EH (cell line): Measurements from ENCODE around the gene PLEK2.

Source experiments
- DNase-seq: peaks from one replicate; pipeline ENCODE4 v3.0.0-alpha.2; 2015; ENCODE audit warnings: low read depth

The PLEK2 gene

DNA sequence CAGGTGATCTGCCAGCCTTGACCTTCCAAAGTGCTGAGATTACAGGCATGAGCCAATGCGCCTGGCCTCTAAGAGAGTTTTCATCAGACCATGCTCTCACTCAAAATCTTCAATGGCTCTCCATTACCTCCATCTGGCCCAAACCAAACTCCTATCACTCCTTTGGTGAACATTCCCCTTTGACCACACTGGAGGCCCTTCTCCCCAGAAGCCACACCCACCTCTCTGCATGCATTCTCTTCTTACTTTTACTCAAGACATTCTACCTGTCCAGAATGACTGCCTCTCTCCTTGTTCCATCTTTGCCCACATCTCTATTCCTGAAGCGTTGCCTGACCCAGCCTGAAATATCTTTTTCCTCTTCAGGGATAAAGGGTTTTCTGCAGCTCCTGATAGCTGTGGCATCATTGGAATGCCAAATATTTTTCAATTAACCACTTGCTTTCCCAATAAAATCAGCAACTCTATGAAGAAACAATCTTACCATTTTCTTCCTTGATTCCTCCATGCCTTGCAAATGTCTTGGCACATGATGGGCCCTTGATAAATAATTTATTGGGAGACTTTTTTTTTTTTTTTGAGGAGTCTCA, 15.5 kb downstream of the PLEK2 start:
- DNase-seq, result peak; percentile 72

DNA sequence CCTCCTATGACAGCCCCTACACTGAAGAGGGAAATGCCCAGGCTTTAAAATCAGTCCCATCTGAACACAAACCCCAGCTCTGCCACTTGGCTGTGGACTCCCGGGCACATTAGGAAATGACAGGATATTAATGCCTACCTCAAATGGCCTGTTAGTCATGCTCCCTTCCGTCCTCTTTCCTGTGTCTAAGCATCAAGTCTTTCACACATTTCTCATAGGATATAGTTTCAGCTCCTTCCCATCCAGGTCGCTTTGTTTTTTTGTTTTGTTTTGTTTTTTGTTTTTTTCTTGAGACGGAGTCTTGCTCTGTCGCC, 16.1 kb downstream of the PLEK2 start:
- DNase-seq, result peak; percentile 48

DNA sequence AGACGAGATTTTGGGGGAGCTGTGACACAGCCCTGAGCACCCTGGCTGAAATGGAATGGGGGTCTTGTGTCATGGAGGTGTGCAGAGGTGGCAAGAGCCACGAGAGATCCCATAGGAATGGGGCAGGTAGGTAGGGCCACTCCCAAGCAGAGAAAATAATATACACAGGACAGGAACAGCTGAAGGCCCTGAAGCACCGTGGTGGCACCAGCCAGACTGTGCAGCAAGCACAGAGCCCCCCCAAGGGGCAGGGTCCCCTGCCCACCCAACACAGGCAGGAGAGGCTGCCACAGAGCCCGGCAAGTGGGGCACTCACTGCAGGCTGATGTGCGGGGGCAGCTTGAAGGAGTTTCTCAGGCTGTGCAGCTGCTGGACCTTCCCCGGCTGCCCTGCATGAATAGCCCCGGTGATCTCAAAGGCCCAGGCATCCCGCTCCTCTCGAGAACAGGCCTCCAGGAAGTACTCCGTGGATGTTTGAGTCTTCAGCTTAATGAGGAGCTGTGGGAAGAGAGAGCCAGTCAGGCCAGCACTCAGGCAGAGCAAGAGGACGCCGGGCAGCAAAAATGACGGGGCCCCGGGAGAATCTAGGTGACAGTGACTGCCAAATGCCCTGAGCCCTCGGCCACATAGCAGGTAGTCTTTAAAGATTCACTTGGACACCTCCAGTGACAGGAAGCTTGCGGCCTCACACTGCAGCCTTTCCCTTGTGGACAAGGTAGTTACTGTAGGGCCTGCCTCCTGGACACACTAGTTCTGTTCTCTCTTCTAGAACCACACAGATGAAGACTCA, 16.7 kb downstream of the PLEK2 start:
- no peak for DNase-seq

DNA sequence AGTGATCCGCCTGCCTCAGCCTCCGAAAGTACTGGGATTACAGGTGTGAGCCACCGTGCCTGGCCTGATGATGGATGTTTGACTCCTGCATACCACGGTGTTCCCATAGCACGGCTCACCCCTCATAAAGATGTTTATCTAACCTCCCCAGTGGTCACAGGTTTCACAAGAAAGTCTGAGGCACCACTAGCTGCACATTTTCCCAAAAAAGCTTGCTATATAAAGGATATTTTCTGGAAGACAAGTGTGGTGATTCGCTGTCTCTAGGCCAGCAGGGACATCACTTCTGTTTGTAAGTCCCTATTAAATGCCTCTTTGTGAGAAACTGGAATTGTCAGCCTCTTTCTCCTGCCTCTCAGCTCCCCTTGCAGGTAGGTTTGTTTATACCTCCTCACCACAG, 18.3 kb downstream of the PLEK2 start:
- no peak for DNase-seq

DNA sequence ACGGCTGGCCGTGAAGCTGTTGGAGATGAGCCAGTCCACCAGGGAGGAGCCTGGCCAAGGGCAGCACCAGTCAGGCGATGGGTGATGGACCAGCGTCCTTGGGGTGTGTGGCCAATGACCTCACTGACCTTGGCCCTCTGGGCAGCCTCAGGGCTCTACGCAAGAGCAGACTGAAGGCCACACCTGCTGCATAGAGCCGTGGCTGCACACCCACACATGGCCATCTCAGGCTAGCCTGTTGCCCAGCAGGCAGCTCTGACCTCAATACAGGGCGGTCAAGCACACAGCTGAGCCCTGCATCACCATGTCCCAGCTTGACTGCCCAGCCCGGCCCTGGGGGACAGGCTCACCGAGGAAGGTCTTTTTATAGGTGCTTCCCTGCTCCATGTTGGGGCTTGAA, 19.2 kb downstream of the PLEK2 start:
- DNase-seq, result no peak

DNA sequence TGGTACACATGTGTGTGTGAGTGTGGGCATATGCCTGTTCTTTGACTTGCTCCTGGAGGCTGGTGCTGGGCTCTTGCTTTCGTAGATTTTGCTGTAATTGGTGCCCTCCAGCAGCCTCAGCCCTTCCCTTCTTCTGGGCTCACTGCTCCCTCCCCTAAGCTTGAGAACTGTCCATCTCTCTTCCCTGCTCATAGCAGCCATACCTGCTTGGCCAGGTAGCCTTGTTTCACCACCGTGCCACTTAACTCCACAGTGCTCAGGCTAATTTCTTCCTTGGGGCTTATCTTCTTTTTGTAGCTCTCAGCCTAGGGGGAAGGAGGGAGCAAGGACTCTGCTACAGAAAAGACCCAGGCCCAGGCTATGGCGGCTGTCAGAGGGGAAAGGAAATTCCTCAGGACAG, 19.8 kb downstream of the PLEK2 start:
- DNase-seq, result no peak

DNA sequence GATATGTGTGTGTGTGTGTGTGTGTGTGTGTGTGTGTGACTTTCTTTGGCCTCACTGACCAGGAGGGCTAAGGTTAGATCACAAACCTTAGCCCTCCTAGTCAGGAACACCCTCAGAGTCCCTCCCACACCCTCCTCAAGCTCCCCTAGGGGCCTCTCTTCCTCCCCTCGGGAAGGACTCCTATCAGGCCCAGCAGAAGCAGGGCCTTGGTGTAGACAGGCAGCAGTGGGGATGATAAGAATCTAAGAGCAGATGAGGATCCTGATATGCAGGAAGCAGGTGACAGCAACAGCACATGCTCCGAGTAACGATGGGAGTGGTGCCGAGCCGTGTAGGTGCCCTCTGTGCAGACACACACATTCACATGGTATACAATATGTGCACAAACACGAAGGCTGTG, 20.7 kb downstream of the PLEK2 start:
- no peak for DNase-seq

DNA sequence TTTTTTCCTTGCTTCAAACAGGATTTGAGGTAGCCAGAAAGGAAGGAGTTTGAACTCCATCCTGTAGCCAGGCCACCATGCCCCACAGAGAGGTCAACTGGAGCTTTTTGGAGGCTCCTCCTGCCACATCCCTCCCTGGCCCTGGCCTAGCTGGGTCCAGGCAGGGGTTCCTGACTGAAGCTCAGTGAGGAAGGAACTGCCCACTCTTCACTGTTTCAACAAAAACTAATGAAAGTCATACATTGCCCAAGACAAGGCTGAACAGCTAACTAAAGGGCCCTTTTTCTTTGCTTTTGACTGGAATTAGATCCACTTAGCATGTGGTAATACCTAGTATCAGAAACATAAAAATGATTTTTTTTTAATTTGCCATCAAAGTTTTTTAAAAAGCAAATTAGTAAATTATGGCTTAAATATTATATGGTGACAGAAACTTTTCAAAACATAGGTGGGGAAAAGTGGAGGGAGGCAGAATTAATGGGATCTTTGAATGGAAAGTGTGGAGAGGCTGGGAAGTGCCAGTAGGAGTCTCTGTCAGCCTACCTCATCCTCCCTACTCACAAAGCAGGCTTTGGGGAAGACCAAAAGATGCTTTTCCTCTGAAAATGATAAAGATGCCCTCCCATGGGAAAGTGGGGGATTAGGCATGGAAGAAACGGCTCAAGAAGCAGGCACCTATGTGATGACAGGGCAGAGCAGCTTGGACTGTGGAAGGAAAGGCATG, 22.0 kb downstream of the PLEK2 start:
- DNase-seq, result no peak

DNA sequence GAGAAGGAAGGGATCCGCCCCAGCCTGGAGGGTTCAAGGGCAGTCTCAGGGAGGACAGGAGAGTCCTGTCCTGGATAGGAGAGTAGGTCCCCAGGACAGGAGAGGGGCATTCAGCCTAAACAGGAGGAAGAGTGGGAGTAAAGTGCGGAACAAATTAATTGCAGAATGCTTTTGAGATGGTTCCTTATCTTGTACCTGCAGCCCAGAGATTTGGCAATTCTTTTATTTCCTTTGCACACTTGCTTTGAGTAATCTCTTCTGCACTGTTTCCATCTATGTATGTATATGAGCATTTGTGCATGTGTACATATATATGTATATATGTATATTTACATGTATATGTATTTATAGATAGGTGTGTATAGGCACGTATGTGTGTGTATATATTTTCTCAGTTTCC, 22.7 kb downstream of the PLEK2 start:
- no peak for DNase-seq

DNA sequence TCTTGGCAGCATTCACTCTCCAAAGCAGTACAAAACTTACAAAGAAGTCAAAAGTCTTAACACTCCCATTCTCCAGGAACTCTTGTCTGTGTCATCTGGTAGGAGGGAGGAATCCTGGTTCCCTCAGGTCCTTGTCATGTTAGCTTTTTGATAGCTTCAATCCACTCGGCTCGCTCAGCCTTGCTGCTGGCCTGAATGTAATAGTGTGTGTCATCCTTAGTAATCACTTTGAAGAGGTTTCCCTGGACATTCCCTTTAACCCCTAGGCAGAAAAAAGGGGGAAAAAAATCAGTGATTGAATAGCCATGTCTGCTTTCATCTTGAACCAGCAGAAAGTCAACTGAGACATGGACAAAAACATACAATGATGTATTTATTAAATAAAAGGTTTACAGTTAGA, 24.8 kb downstream of the PLEK2 start:
- peak; percentile 15 for DNase-seq

DNA sequence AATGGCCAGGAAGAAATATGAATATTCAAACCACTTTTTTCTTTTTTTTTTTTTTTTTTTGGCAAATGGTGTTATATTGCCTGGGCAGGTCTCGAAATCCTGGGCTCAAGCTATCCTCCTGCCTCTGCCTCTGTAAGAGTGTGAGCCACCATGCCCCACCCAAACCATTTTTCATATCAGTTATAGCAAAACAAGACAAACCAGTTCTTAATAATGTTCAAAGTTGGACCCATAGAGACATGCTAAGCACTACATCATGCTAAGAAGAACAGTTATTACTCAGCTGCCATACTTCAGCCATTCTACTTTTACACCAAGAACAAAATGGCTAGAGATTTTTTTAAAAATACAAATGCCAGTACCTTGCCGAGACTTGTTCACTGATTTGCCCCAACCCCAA, 26.3 kb downstream of the PLEK2 start:
- DNase-seq, result no peak

DNA sequence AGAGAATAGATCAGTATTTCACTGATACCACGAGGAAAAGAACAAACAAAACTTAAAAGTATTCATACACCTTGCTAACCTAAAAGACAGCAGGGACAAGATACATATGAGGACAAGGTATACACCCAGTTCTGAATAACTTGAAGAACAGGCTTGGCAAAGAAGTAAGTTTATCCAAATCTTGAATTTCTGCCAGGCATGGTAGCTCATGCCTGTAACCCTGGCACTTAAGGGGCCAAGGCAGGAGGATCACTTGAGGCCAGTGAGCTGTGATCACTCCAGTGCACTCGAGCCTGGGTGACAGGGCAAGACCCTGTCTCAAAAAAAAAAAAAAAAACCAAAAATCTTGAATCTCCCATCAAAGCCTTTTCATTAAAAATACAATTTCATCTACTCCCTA, 26.8 kb downstream of the PLEK2 start:
- DNase-seq, result no peak

DNA sequence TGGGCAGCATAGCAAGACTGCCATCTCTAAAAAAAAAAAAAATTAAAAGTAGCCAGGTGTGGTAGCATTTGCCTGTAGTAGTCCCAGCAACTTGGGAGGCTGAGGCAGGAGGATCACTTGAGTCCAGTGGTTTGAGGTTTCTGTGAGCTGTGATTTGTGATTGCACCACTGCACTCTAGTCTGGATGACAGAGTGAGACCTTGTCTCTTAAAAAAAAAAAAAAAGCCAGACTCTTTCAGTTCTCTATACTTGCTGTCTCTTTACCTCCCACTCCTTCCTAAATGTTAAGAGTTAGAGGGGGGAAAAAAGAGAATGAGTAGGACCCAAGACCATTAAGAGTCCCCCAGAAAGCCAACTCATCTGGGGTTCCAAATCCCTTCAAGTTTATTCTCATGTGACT, 34.0 kb downstream of the PLEK2 start:
- DNase-seq, result no peak

DNA sequence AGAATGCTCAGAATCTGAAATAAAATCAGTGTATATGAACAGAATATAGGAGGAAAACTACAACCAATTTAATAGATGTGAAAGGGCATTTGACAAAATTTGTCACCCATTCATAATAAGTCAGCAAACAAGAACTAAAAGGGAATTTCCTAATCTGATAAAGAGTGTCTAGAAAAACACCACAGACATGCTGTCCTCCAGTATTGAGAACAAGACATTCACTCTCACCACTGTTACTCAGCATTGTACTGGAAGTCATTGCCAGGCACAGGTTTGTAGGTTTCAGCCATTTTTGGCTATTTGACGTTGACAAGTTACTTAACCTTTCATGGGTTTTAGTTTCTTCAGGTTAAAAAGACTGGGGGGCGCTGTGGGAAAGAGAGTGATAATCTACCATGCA, 38.6 kb downstream of the PLEK2 start:
- no peak for DNase-seq

DNA sequence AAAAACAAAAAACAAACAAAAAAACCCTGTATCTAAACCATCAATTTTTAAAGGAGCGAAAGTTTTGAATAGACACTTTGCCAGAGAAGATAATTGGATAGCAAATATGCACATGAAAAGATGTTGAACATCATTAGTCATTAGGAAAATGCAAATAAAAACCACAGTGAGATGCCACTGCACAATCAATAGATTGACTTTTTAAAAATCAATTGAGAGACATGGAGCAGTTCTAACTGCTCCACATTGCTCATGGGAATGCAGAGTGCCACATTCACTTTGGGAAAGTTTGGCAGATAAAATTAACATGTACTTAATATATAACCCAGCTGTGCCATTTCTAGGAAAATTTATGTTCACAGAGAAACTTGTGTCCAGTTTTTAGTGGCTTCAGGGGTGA, 39.1 kb downstream of the PLEK2 start:
- DNase-seq, result no peak

DNA sequence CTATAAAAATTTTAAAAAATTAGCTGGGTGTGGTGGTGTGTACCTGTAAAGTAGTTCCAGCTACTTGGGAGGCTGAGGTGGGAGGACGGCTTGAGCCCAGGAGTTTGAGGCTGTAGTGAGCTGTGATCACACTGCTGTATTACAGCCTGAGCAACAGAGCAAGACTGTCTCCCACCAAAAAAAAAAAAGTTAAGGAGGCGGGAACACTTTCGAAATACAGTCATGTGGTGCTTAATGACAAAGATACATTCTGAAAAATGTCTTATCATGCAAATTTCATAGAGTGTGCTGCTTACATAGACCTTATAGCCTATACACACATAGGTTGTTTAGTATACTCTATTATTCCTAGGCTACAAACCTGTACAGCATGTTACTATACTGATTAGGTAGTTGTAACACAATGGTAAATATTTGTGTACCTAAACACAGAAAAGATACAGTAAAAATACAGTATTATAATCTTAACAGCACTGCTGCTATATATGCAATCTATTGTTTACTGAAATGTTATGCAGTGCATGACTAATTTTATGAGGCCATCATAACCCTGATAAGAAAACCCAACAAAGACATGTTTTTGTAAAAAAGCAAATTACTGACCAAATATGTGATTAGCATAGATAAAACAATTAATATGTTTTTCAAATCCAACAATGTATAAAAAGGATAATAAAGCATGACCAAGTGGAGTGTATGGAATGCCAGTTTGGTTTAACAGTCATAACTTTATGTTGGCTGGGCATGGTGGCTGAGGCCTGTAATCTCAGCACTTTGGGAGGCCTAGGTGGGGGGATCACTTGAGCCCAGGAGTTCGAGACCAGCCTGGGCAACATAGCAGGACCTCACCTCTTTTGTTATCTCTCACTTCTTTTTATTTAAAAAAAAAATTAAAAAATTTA, 40.5 kb downstream of the PLEK2 start:
- no peak for DNase-seq

DNA sequence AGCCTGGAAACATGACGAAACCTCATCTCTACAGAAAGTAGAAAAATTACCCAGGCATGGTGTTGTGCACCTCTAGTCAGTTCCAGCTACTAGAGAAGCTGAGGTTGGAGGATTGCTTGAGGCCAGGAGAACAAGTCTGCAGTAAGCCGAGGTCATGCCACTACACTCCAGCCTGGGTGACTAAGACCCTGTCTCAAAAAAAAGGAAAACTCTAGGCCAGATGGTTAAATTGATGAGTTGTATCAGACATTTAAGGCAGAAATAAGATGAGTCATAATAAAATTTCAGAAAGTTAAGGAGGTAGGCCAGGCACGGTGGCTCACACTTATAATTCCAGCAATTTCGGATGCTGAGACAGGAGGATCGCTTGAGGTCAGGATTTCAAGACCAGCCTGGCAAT, 41.1 kb downstream of the PLEK2 start:
- peak; percentile 14 for DNase-seq

DNA sequence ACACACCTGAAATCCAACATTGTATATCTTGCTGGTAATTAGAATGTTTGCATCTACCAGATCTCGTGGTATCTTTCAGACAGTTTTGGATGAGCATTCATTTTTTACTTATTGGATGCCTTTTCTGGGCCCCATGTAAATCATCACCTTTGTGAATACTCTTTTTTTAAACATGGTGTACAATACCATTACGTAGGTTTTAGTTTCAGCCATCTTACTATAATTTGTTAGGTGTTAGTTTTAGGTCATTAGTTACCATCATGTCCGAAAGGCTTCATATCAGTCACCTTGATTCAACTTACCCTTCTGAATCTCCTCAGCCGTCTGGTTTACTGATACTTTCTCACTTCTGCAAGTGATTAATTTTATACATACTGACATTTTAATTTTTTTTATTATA, 46.5 kb downstream of the PLEK2 start:
- DNase-seq, result no peak

DNA sequence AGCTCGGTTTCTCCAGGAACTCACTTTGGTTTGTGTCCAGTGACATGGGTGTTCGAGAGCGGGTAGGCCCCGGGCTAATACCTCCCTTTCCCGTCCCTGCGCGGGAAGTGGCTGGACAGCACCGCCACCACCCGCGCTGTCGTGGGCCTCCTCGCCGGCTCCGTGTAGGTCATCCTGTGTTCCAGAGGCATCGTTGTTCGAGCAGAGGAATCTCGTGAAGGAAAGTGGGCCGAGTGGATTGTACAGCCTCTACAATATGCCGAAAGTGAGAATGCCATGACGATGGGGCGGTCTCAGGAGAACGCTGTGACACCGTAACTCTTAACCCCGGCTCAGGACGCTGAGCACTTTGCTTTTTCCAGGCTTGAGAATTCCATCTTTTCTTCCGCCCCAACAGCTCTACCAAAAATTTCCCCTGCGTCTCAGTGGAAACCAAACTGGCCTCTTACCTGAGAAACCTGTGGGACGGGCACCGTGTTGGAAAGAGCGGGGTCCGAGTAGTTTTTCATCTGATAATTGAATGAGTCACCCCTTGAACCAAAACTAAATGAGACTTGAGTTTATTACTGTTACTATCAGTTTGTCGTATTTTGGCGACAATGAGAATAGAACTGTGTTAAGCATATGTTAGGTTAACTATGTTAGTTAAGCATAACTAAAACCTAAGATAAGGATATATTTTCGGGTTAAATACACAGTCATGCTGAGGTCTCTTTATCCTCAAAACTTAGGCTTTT, 51.3 kb downstream of the PLEK2 start:
- DNase-seq, result no peak

DNA sequence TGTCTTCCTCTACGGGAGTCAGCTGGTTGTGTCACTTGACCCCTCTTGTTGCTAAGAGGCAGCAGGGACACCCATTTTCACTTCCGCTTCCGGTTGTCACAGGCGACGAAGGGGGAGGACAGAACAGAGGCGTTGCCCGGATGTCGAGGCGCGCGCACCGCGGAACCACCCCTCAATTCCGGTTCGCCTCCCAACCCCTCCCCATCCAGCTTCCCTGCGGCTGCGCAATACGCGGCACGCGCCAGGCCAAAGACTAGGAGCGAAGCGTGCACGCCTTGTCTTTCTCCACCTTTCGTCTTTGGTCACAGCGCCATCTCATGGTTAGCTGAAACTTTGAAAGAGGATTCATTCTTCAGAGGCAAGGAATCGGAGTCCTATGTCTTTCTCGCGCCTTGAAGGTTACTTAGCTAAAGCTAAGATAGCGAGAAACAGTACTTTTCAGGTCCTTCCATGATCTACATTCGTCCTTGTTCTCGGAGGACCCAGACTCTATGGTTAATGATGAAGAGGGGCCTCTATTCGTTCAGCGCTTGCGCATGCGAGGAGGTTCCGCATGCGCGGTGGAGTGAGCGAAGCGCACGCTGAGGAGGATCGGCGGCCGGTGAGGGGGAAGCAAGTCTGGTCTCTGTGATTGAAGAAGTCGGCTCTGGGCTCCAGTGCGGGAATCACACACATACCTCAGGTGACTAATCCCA, 52.0 kb downstream of the PLEK2 start, which contains the start of the genes ATP6V1D and EIF2S1:
Gene ATP6V1D, minus strand, starts transcription at position 30 of the 695 bp plus-strand sequence. CDS start 106 bp downstream, outside the sequence.
Gene EIF2S1, plus strand, starts transcription at position 554 of the 695 bp plus-strand sequence. CDS start 4,440 bp downstream, outside the sequence.
- DNase-seq, result peak; percentile 100
